Ishikawa (cell line): ENCODE measurements around the gene GALNT2.

Experiments used
- CEBPB ChIP-seq: IDR thresholded peaks from 2 replicates; pipeline ENCODE4 v1.6.1; 2012
- CREB1 ChIP-seq: IDR thresholded peaks from 2 replicates; pipeline ENCODE4 v1.6.1; 2012; ENCODE audit warnings: low read depth
- EGR1 ChIP-seq: IDR thresholded peaks from 2 replicates; pipeline ENCODE4 v1.6.1; 2012
- EP300 ChIP-seq: IDR thresholded peaks from 2 replicates; pipeline ENCODE4 v1.6.1; 2012; ENCODE audit warnings: borderline replicate concordance
- FOXM1 ChIP-seq: IDR thresholded peaks from 2 replicates; pipeline ENCODE4 v1.6.1; 2012; ENCODE audit warnings: low read depth, borderline replicate concordance
- NFIC ChIP-seq: IDR thresholded peaks from 2 replicates; pipeline ENCODE4 v1.6.1; 2012
- RAD21 ChIP-seq: IDR thresholded peaks from 2 replicates; pipeline ENCODE4 v1.6.1; 2012; ENCODE audit warnings: low read depth
- REST ChIP-seq: IDR thresholded peaks from 2 replicates; pipeline ENCODE4 v1.6.1; 2012; ENCODE audit warnings: low read depth, mild to moderate bottlenecking
- TAF1 ChIP-seq: IDR thresholded peaks from 2 replicates; pipeline ENCODE4 v1.6.1; 2012; ENCODE audit warnings: low read depth, mild to moderate bottlenecking
- TCF12 ChIP-seq: IDR thresholded peaks from 2 replicates; pipeline ENCODE4 v1.6.1; 2012; ENCODE audit warnings: low read depth
- TEAD4 ChIP-seq: IDR thresholded peaks from 2 replicates; pipeline ENCODE4 v1.6.1; 2012
- YY1 ChIP-seq: IDR thresholded peaks from 2 replicates; pipeline ENCODE4 v1.6.1; 2012; ENCODE audit warnings: low read depth
- ZBTB7A ChIP-seq: IDR thresholded peaks from 2 replicates; pipeline ENCODE4 v1.6.1; 2012; ENCODE audit warnings: low read depth
- TF ChIP-seq, protein P1 (sequence below): IDR thresholded peaks from 2 replicates; pipeline ENCODE4 v1.6.1; 2012
- TF ChIP-seq, protein P2 (sequence below): IDR thresholded peaks from 2 replicates; pipeline ENCODE4 v1.6.1; 2012

Gene GALNT2

DNA sequence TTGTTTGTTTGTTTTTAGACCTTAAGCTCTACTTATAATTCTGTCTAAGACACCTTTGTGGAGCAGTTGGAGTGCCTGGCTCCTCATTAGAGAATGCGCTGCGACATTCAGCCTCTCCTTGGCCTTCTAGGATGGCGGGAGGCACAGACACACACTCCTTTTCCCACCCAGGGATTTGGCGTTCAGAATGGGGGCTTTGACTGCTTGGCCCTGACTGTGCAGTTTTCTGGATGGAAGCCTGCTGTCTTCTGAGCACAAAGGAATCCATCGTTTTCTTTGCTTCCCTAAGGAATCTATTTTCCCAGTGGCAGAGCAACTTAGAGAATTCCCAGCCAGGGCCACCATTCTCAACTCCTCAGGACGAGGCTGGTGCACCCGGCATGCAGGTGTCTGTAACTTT is 83.6 kb downstream of the GALNT2 start:
- TF ChIP-seq ZBTB7A (no peak), CEBPB (no peak), NFIC (no peak), TAF1 (no peak)

DNA sequence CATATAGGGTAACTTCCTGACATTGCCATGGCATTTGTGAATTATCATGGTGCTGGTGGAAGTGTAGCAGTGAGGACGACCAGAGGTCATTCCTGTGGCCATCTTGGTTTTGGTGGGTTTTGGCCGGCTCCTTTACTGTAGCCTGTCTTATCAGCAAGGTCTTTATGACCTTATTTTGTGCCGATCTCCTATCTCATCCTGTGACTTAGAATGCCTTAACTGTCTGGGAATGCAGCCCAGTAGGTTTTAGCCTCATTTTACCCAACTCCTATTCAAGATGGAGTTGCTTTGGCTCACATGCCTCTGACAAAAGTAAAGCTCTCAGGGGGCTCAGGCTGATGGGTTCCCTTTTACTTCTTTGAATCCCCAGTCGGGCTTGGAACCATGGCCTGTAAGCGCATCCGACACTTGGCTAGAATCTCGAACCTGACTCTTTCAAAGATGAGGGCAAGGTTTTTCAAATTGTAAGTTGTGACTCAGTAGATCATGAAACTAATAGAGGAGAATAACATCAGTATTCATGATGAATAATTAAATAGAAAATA is 85.0 kb downstream of the GALNT2 start:
- no peak for TF ChIP-seq EP300
- no peak for TF ChIP-seq CREB1
- no peak for TF ChIP-seq TEAD4
- TF ChIP-seq FOXM1 = no peak
- TF ChIP-seq REST = no peak
- no peak for TF ChIP-seq EGR1
- TF ChIP-seq ZBTB7A = no peak
- no peak for TF ChIP-seq YY1
- TF ChIP-seq TAF1 = no peak
- no peak for TF ChIP-seq RAD21
- TF ChIP-seq, protein P1, sequence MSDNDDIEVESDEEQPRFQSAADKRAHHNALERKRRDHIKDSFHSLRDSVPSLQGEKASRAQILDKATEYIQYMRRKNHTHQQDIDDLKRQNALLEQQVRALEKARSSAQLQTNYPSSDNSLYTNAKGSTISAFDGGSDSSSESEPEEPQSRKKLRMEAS = no peak
- TF ChIP-seq, protein P2, sequence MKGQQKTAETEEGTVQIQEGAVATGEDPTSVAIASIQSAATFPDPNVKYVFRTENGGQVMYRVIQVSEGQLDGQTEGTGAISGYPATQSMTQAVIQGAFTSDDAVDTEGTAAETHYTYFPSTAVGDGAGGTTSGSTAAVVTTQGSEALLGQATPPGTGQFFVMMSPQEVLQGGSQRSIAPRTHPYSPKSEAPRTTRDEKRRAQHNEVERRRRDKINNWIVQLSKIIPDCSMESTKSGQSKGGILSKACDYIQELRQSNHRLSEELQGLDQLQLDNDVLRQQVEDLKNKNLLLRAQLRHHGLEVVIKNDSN = no peak
- no peak for TF ChIP-seq NFIC
- TF ChIP-seq TCF12 = no peak

- TF ChIP-seq EP300 = no peak
Observed at GRCh38 chr1:230152999-230153398, 86.0 kb downstream of the GALNT2 start.

DNA sequence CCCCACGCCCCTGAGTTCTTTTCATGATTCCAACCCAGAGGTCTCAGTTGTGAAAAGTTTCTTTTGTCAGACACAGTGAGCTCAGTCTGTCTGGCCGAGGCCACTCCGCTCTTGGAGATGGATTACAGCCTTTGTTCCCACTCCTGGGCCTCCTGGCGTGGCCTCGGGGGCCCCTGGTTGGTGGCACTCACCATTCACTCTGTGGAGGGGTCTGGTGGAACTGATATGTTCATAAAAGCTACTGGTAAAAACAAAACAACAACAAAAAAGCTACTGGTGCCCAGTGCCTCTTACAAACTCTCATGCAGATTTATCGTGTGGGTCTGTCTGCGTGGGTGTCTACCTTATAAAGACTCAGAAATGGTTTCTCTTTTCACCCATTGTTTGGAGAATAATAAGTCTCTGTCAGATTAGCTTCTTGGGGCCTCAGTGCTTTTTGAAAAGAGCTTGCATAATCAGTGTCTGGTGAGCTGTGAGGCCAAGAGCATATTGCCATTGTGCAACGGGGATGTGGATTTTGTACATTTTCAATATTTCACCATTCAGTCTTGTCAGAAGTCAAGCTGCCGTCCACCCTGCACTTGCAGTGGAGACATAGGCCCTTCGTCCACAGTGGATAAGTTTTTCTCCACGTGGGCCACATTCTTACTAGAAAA is 86.7 kb downstream of the GALNT2 start:
- TF ChIP-seq EP300 = no peak
- TF ChIP-seq TAF1 = no peak
- no peak for TF ChIP-seq RAD21
- TF ChIP-seq TEAD4 = no peak
- peak; percentile 88 for TF ChIP-seq CEBPB
- TF ChIP-seq CREB1 = no peak
- TF ChIP-seq, protein P2 = no peak
- TF ChIP-seq EGR1 = peak; percentile 67
- no peak for TF ChIP-seq TCF12

- TF ChIP-seq EP300 (no peak), REST (no peak), TEAD4 (no peak)
Observed at GRCh38 chr1:230155021-230155420, 88.0 kb downstream of the GALNT2 start.

DNA sequence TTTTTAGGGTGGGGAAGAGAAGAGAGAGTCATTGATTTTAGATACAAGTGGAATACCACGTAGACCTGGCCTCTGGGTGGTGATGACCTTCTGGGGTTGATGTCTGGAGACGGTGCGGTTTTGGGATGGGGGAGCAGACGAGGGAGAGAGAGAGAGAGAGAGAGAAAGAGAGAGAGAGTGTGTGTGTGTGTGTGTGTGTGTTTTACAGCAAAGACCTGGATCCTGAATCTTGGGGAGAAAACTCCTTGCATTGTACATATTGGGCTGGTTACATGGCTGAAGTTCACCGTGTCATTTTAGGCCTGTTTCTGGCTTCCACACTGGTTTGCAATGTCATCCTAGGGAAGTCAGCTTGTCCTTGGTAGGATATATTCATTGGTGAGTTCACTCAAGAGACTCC is 89.0 kb downstream of the GALNT2 start:
- no peak for TF ChIP-seq NFIC
- TF ChIP-seq, protein P1 = no peak
- no peak for TF ChIP-seq ZBTB7A
- no peak for TF ChIP-seq FOXM1
- no peak for TF ChIP-seq REST
- no peak for TF ChIP-seq EP300
- TF ChIP-seq TAF1 = no peak
- TF ChIP-seq CREB1 = no peak
- TF ChIP-seq EGR1 = no peak
- TF ChIP-seq RAD21 = no peak
- no peak for TF ChIP-seq CEBPB
- no peak for TF ChIP-seq TEAD4
- TF ChIP-seq YY1 = no peak
